Spleen (tissue), 7 donors: ENCODE data around the gene GOLGA6L2.

Experiments
- CTCF ChIP-seq, 11 experiments: fragments of 200-600 bp in 7 of 11; fragments of 450-650 bp in 4 of 11; sonication (generic) in 4 of 11; IDR thresholded peaks in 8 of 11; conservative IDR thresholded peaks in 3 of 11; 1 replicate in 7 of 11; 2 replicates in 4 of 11; pipeline versions ENCODE4 v1.4.0 to v1.8.0; 2016 to 2021; ENCODE audit warnings: antibody characterized with exemption in 11 of 11, inconsistent platforms in 4 of 11, mild to moderate bottlenecking in 1 of 11
- POLR2A ChIP-seq, 3 donors: fragments of 450-650 bp; IDR thresholded peaks; one replicate each; pipeline ENCODE4 v1.5.1; 2017; ENCODE audit warnings: antibody characterized with exemption in 3 of 3, mild to moderate bottlenecking in 1 of 3
- POLR2AphosphoS5 ChIP-seq, 3 donors: sonication (generic); formaldehyde crosslinking; IDR thresholded peaks; one replicate each; pipeline ENCODE4 v1.5.1; 2017; ENCODE audit warnings: antibody characterized with exemption in 3 of 3
- donor health status: DM: no; HTN: no; CAD: no; lungs with moderate emphysema.
- donor health status: DM: no; HTN: no; CAD: no.
- donor health status: DM: no; HTN: no; CAD: no.

GRCh38 chr15:23444269-23444668 lies 2.8 kb downstream of the GOLGA6L2 start:
- TF ChIP-seq CTCF (IDR thresholded peaks at IDR 0.05 in 8 of 11, conservative IDR thresholded peaks at IDR 0.05 in 3 of 11) (no peak), POLR2A (IDR thresholded peaks at IDR 0.05) (no peak), POLR2AphosphoS5 (IDR thresholded peaks at IDR 0.05) (no peak)
